Astrocyte (in vitro differentiated cells and primary cell): ENCODE data around the gene CEACAM3.

Source experiments
- EZH2 ChIP-seq: IDR thresholded peaks from 2 replicates; pipeline ENCODE4 v1.6.1; 2012; ENCODE audit warnings: mild to moderate bottlenecking, low read length, inconsistent platforms; ENCODE audit not compliant: insufficient read depth
- TF ChIP-seq, protein P1 (sequence below): IDR thresholded peaks from 2 replicates; pipeline ENCODE4 v1.5.1; 2011; ENCODE audit warnings: low read depth, mild to moderate bottlenecking, inconsistent platforms, low read length, moderate library complexity; ENCODE audit not compliant: insufficient read depth

DNA sequence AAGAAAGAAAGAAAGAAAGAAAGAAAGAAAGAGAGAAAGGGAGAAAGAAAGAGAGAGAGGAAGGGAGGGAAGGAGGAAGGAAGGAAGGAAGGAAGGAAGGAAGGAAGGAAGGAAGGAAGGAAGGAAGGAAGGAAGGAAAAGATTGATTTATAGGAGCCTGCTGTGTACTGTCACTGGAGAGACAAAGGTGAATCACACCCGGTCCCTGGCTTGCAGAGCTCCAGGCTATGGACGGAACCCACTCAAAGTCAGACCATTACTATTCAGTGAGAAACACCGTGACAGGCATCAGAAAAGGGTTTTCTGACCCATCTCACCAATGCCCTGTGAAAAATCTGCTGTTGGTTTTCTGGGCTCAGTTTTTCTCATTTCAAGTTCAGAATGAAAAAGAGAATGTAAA is 48.4 kb upstream of the CEACAM3 start:
- no peak for TF ChIP-seq EZH2
- TF ChIP-seq, protein P1, sequence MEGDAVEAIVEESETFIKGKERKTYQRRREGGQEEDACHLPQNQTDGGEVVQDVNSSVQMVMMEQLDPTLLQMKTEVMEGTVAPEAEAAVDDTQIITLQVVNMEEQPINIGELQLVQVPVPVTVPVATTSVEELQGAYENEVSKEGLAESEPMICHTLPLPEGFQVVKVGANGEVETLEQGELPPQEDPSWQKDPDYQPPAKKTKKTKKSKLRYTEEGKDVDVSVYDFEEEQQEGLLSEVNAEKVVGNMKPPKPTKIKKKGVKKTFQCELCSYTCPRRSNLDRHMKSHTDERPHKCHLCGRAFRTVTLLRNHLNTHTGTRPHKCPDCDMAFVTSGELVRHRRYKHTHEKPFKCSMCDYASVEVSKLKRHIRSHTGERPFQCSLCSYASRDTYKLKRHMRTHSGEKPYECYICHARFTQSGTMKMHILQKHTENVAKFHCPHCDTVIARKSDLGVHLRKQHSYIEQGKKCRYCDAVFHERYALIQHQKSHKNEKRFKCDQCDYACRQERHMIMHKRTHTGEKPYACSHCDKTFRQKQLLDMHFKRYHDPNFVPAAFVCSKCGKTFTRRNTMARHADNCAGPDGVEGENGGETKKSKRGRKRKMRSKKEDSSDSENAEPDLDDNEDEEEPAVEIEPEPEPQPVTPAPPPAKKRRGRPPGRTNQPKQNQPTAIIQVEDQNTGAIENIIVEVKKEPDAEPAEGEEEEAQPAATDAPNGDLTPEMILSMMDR = no peak
